HG03521 (cell line): Measurements from ENCODE around the gene PLXNA2.

ENCODE experiments used
- ATAC-seq: cut with Tn5 transposase; IDR thresholded peaks from one replicate; pipeline ENCODE4 v1.9.1; 2021; ENCODE audit warnings: mild to moderate bottlenecking, moderate library complexity; ENCODE audit not compliant: unreplicated experiment

The PLXNA2 gene

DNA sequence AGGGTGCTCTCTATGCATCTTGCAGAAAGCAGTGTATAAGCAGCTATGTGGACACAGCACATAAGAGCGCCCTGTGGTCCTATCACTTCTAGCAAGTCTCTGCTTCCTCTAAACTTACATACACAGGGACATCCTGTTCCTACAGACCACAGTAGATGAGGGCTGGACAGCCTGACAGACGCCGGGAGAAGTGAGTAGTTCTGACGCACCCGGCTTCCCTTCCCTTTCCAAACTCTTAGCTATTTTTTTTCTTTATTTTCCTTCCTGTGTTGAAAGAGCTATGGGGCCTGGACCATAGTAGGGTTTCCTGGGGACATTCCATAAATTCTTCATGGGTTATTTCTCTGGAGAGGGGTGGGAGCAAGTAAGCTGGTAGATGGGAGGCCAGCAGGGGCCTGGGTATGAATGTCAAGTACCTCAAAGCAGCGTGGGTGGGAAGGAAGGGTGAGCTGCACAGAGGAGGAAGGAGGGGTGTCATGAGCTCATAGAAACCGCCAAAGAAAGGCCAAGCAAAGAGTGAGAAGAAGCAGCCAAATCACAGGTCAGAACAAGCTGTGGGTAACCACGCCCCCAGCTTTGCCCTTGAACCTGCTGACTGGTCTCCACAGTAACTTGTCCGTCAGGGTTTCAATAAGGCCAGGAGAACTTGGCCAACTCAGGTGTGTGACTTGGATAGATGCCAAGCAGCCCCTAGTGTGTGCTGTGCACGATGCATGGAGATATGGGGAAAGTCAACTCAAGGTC is 36.6 kb downstream of the PLXNA2 start:
- ATAC-seq, result no peak

GRCh38 chr1:208206092-208206698 is 38.0 kb downstream of the PLXNA2 start:
- no peak for ATAC-seq

- ATAC-seq, result no peak
These were observed 38.8 kb downstream of the PLXNA2 start for GRCh38 chr1:208205216-208206013.

DNA sequence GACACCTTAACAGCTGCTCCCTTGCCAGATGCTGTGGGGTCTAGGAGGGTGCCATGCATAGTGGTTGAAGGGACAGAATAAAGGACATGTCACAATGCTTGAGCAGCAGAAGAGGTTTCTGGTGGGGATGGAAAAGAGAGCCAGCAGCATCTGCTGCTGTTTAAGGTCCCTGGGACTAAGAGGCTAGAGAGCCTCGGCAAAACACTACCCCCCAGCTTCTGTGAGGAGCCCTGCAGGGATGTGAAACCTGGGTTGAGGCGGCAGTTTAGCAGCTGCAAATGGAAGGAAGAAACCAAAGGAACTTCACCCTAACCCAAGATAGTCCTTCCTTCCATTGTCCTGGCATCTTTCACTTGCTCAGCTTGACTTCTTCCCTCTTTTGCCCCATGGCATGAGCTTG is 39.4 kb downstream of the PLXNA2 start:
- ATAC-seq, result no peak

GRCh38 chr1:208203848-208204609 is 40.2 kb downstream of the PLXNA2 start:
- no peak for ATAC-seq

DNA sequence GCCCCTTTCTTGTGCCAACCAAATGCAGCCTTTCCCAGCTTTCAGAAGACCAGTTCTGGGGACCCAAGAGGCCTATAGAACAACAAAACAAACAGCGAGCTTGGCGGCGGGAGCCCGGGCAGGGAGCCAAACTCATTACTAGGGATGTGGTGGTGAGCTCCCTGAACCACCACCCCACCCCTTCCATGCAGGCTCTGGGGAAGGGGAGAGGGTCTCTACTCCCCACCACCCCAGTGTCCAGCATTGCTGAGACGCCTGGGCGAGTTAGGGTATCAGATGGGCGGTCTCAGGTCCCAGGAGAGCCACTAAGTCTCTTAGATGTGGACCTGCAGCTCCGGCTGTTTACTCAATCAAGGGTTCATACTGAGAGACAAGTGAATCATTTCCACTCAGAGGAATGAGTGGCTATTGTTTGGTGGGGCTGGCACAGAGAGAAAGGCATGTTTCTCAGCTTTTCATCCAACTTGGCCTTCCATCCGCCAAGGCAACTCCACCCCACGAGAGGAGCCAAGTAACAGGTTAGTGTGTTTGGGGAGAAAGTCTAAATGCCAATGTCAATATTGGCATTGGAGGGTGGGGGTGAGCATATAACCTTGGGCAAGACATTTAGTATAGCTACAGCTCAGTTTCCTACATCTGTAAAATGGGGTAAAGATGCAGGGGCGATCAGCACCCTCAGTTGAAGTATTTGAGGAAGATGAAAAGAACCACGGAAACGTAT is 40.9 kb downstream of the PLXNA2 start:
- ATAC-seq, result no peak

GRCh38 chr1:208202333-208202995 is 41.7 kb downstream of the PLXNA2 start:
- ATAC-seq, result no peak

- ATAC-seq, result no peak
These were observed 43.0 kb downstream of the PLXNA2 start for GRCh38 chr1:208201229-208201628.

- ATAC-seq, result no peak
These were observed 44.1 kb downstream of the PLXNA2 start for GRCh38 chr1:208200116-208200515.

DNA sequence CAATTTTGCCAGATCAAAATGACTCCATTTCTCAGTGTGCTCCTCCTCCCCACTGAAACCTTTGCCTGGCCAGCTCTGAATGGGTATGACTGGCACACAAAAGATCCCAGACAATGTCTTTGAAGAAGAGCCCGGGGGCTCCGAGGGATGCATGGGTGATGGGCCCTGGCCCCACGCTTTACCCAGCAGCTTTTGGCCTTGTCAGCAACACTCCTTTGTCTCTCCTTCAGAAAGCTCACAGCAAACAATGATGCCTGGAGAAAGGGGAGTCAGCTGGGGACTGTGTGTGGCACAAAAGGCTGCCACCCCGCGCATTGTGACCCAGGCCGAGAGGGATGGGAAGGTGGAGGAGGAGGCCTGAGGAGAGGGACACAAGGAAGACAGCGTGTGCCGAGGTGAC is 45.9 kb downstream of the PLXNA2 start:
- no peak for ATAC-seq

DNA sequence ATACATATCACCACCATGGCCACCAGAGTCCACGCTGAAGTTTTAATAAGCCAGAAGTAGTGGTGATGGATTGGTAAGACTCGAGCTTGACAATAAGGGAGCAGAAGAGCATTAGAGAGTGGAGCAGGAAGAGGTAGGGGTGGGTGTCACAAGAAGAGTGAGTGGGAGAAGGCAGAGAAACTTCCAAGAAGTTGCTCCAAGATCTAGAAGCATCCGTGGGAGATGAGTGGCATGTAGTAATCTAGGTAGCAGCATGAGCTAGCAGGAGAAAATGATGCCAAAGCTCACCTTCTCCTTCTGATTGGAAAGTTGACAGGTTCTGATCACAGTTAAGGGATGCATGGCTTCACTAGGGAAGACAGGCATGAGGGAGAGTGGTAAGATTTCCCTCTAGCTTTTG is 49.2 kb downstream of the PLXNA2 start:
- ATAC-seq, result no peak

- no peak for ATAC-seq
These were observed 51.2 kb downstream of the PLXNA2 start for GRCh38 chr1:208192995-208193394.

DNA sequence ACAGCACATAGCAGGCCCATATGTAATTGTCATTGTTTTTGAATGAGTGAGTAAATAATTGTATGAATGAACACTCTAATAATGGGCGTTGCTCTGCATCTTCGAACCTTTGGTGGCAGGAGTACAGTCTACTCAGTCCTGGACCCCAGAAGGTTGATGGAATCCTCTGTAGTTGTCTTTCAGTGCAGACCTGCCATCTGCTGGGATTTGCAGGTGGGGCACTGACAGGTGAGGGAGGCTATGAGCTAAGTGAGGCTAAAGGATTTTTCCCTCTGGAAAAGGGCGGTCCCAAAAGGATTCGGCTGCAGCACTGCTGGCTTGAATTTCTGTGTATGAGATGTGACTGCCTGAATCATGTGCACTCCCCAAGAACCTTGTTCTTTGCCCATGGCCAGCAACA is 53.4 kb downstream of the PLXNA2 start:
- ATAC-seq, result no peak

- no peak for ATAC-seq
These were observed 54.5 kb downstream of the PLXNA2 start for GRCh38 chr1:208189716-208190115.

GRCh38 chr1:208189183-208189582 is 55.0 kb downstream of the PLXNA2 start:
- ATAC-seq, result no peak

GRCh38 chr1:208188607-208189006 is 55.6 kb downstream of the PLXNA2 start:
- ATAC-seq, result no peak

- ATAC-seq, result peak; percentile 59
These were observed 56.6 kb downstream of the PLXNA2 start for GRCh38 chr1:208187499-208188041.

DNA sequence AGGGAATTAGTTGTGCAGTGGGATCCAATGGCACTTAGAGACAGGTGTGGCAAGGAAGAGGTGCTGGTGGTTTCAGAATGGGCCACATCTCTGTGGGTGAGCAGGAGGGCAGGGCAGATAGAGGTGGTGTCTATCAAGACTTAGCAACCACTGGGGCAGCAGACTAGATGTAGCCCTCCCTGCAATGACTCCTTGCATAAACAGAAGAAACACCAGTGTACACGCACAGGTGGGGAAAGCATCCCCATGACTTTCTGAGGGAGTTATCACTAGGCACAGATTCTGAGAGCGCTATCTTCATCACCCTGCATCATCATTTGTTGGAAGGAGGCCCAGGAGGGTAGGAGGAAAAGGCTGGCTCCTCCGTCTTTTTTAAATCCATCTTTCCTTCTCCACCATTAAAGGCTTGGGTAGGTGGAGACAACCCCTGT is 58.4 kb downstream of the PLXNA2 start:
- no peak for ATAC-seq

- ATAC-seq, result no peak
These were observed 59.1 kb downstream of the PLXNA2 start for GRCh38 chr1:208184966-208185654.
